K562 (cell line): Measurements from ENCODE around the gene TEAD3. TPM values are rescaled to one million over a fixed set of nuclear protein-coding genes. Genes with fewer than 3 reads are reported as not detected.
A peak's percentile ranks its signal among the peaks of the same experiment; 100 is the strongest.

Experiments
- CBX3 ChIP-seq, 2 experiments: IDR thresholded peaks; 1 replicate in 1 of 2; 2 replicates in 1 of 2; pipeline ENCODE4 v1.6.1; 2012; ENCODE audit warnings: inconsistent platforms in 2 of 2, low read length in 2 of 2, borderline replicate concordance in 1 of 2, control low read depth in 1 of 2
- MGA ChIP-seq: fragments of 450-650 bp; IDR thresholded peaks from 2 replicates; pipeline ENCODE4 v1.6.1; 2016; ENCODE audit warnings: mild to moderate bottlenecking, moderate library complexity
- RBM15 ChIP-seq: fragments of 200-400 bp; formaldehyde crosslinking; IDR thresholded peaks from 2 replicates; pipeline ENCODE4 v1.6.1; 2018; ENCODE audit warnings: mild to moderate bottlenecking, low read length, moderate library complexity; ENCODE audit not compliant: insufficient read depth
- ZNF41 ChIP-seq: fragments of 250-450 bp; sonication (Bioruptor Pico); conservative IDR thresholded peaks from 2 replicates; pipeline ENCODE4 v1.4.0; 2020; ENCODE audit warnings: mild to moderate bottlenecking
- polyA plus RNA-seq, 8 experiments: library from polyadenylated mRNA; depleted of rRNA in 4 of 8; stranded (reverse) in 5 of 8; unstranded in 3 of 8; fragments of >200 nt; fragmentation: Nextera tagmentation in 2 of 8; fragmentation: Illumina TruSeq in 1 of 8; extraction: Ambion mirVana in 2 of 8; extraction: Trizol in 1 of 8; gene quantifications; 2 replicates each; pipeline versions ENCODE4 v1.2.1 to v1.2.3, GENCODE V29; 2011 to 2014; ENCODE audit warnings: inconsistent platforms in 1 of 8, missing spikeins in 1 of 8
- total RNA-seq, 7 experiments: library from RNA; depleted of rRNA in 6 of 7; stranded (reverse); fragments of >200 nt in 6 of 7; fragmentation: Illumina TruSeq in 2 of 7; extraction: Trizol in 2 of 7; gene quantifications; 2 replicates each; pipeline versions ENCODE4 v1.2.1 to v1.2.3, GENCODE V29; 2011 to 2021; ENCODE audit warnings: low replicate concordance in 1 of 7
- TF ChIP-seq, protein P1 (sequence below): sonication (generic); formaldehyde crosslinking; IDR thresholded peaks from 2 replicates; pipeline ENCODE4 v1.8.1; 2023; ENCODE audit warnings: missing genetic modification reagents, mild to moderate bottlenecking, borderline replicate concordance

TEAD3 gene
- total and polyA plus RNA-seq, 9 of the 15 experiments (the other 6 are each of a cell fraction or from before 2014, with no cell fraction given), result 0.63 to 13.2 (median 3.3) TPM

- TF ChIP-seq MGA (peak; percentile 87), RBM15 (peak; percentile 67; the same call in 1 of the 2 replicates), CBX3 (IDR thresholded peaks at IDR 0.05; ENCODE audit: borderline replicate concordance in 1 of 2, low read length in 2 of 2) (peak in 1 of 2 experiments; percentile 52; a peak in 1 of 3 replicates), ZNF41 (CRISPR knock-in tag) (peak; percentile 62; the same call in 1 of the 2 replicates)
- TF ChIP-seq, protein P1, sequence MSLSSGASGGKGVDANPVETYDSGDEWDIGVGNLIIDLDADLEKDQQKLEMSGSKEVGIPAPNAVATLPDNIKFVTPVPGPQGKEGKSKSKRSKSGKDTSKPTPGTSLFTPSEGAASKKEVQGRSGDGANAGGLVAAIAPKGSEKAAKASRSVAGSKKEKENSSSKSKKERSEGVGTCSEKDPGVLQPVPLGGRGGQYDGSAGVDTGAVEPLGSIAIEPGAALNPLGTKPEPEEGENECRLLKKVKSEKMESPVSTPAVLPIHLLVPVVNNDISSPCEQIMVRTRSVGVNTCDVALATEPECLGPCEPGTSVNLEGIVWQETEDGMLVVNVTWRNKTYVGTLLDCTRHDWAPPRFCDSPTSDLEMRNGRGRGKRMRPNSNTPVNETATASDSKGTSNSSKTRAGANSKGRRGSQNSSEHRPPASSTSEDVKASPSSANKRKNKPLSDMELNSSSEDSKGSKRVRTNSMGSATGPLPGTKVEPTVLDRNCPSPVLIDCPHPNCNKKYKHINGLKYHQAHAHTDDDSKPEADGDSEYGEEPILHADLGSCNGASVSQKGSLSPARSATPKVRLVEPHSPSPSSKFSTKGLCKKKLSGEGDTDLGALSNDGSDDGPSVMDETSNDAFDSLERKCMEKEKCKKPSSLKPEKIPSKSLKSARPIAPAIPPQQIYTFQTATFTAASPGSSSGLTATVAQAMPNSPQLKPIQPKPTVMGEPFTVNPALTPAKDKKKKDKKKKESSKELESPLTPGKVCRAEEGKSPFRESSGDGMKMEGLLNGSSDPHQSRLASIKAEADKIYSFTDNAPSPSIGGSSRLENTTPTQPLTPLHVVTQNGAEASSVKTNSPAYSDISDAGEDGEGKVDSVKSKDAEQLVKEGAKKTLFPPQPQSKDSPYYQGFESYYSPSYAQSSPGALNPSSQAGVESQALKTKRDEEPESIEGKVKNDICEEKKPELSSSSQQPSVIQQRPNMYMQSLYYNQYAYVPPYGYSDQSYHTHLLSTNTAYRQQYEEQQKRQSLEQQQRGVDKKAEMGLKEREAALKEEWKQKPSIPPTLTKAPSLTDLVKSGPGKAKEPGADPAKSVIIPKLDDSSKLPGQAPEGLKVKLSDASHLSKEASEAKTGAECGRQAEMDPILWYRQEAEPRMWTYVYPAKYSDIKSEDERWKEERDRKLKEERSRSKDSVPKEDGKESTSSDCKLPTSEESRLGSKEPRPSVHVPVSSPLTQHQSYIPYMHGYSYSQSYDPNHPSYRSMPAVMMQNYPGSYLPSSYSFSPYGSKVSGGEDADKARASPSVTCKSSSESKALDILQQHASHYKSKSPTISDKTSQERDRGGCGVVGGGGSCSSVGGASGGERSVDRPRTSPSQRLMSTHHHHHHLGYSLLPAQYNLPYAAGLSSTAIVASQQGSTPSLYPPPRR (CRISPR knock-in tag), result peak; percentile 51; the same call in 1 of the 2 replicates
These were observed 28.5 kb downstream of the TEAD3 start, which contains the start of gene RPL10A (continued) for GRCh38 chr6:35468181-35468979.
